SK-N-SH treated with all-trans-retinoic acid at 6 μM for 48 hours (cell line): ENCODE measurements around the gene TNIP1.

Source experiments
- ATAC-seq: fragments of 200-7000 bp; cut with Tn5 transposase; 3 replicates; pipeline ENCODE4 v1.9.1; 2020; ENCODE audit warnings: mild to moderate bottlenecking, moderate library complexity
- CREB5 ChIP-seq: fragments of 250-450 bp; sonication (Bioruptor Pico); IDR thresholded peaks from 2 replicates; pipeline ENCODE4 v1.5.1; 2020; ENCODE audit warnings: low read depth, mild to moderate bottlenecking, moderate library complexity
- CSDC2 ChIP-seq: fragments of 250-450 bp; sonication (Bioruptor Pico); IDR thresholded peaks from 2 replicates; pipeline ENCODE4 v1.5.0; 2020; ENCODE audit warnings: mild to moderate bottlenecking, moderate library complexity
- CSRNP3 ChIP-seq: fragments of 250-450 bp; sonication (Bioruptor Pico); IDR thresholded peaks from 2 replicates; pipeline ENCODE4 v1.5.1; 2021; ENCODE audit warnings: mild to moderate bottlenecking, moderate library complexity
- GLIS3 ChIP-seq: fragments of 250-450 bp; sonication (Bioruptor Pico); IDR thresholded peaks from 2 replicates; pipeline ENCODE4 v1.5.0; 2020; ENCODE audit warnings: mild to moderate bottlenecking, moderate library complexity
- ISL1 ChIP-seq: fragments of 250-450 bp; sonication (Bioruptor Pico); IDR thresholded peaks from 2 replicates; pipeline ENCODE4 v2.1.2; 2022; ENCODE audit warnings: mild to moderate bottlenecking, moderate library complexity
- OSR1 ChIP-seq: fragments of 250-450 bp; sonication (Bioruptor Pico); IDR thresholded peaks from 2 replicates; pipeline ENCODE4 v1.8.0; 2022; ENCODE audit warnings: moderate library complexity, mild to moderate bottlenecking, inconsistent platforms
- PATZ1 ChIP-seq: fragments of 250-450 bp; sonication (Bioruptor Pico); IDR thresholded peaks from 2 replicates; pipeline ENCODE4 v1.8.0; 2020; ENCODE audit warnings: mild to moderate bottlenecking, moderate library complexity, borderline replicate concordance
- POU6F1 ChIP-seq: fragments of 250-450 bp; sonication (Bioruptor Pico); IDR thresholded peaks from 2 replicates; pipeline ENCODE4 v1.8.0; 2021; ENCODE audit warnings: low read depth, mild to moderate bottlenecking, moderate library complexity, borderline replicate concordance
- PPARA ChIP-seq: fragments of 250-450 bp; sonication (Bioruptor Pico); IDR thresholded peaks from 2 replicates; pipeline ENCODE4 v1.5.0; 2020; ENCODE audit warnings: mild to moderate bottlenecking, borderline replicate concordance
- RARB ChIP-seq: fragments of 250-450 bp; sonication (Bioruptor Pico); IDR thresholded peaks from 2 replicates; pipeline ENCODE4 v1.8.0; 2021; ENCODE audit warnings: mild to moderate bottlenecking, moderate library complexity
- SNAI2 ChIP-seq: fragments of 250-450 bp; sonication (Bioruptor Pico); IDR thresholded peaks from 2 replicates; pipeline ENCODE4 v1.5.0; 2020; ENCODE audit warnings: mild to moderate bottlenecking, moderate library complexity
- TCF4 ChIP-seq: fragments of 250-450 bp; sonication (Bioruptor Pico); IDR thresholded peaks from 2 replicates; pipeline ENCODE4 v1.8.0; 2021; ENCODE audit warnings: mild to moderate bottlenecking, moderate library complexity, borderline replicate concordance
- TOX ChIP-seq: fragments of 250-450 bp; sonication (Bioruptor Pico); IDR thresholded peaks from 2 replicates; pipeline ENCODE4 v1.8.0; 2021; ENCODE audit warnings: mild to moderate bottlenecking, moderate library complexity, borderline replicate concordance
- TSHZ2 ChIP-seq: fragments of 250-450 bp; sonication (Bioruptor Pico); IDR thresholded peaks from 2 replicates; pipeline ENCODE4 v1.5.0; 2020; ENCODE audit warnings: mild to moderate bottlenecking, moderate library complexity
- ZC3H10 ChIP-seq: fragments of 250-450 bp; sonication (Bioruptor Pico); IDR thresholded peaks from 2 replicates; pipeline ENCODE4 v1.5.1; 2021; ENCODE audit warnings: mild to moderate bottlenecking, moderate library complexity
- ZFP3 ChIP-seq: fragments of 250-450 bp; sonication (Bioruptor Pico); IDR thresholded peaks from 2 replicates; pipeline ENCODE4 v1.5.0; 2020; ENCODE audit warnings: mild to moderate bottlenecking, moderate library complexity
- ZFP30 ChIP-seq: fragments of 450-650 bp; formaldehyde crosslinking; IDR thresholded peaks from 2 replicates; pipeline ENCODE4 v1.5.0; 2022; ENCODE audit warnings: mild to moderate bottlenecking, moderate library complexity
- ZNF70 ChIP-seq: fragments of 450-650 bp; formaldehyde crosslinking; IDR thresholded peaks from 2 replicates; pipeline ENCODE4 v1.5.0; 2020; ENCODE audit warnings: mild to moderate bottlenecking, moderate library complexity
- ZNF8 ChIP-seq: fragments of 450-650 bp; formaldehyde crosslinking; IDR thresholded peaks from 2 replicates; pipeline ENCODE4 v1.5.0; 2020; ENCODE audit warnings: mild to moderate bottlenecking, moderate library complexity

The TNIP1 gene

GRCh38 chr5:151107084-151107483, 26.2 kb upstream of the TNIP1 start:
- ATAC-seq: no peak
- TF ChIP-seq ZC3H10 (no peak), ISL1 (CRISPR knock-in tag) (no peak), GLIS3 (CRISPR knock-in tag) (no peak), ZFP3 (CRISPR knock-in tag) (no peak), ZFP30 (CRISPR knock-in tag) (no peak), TSHZ2 (CRISPR knock-in tag) (no peak), CREB5 (CRISPR knock-in tag) (no peak), SNAI2 (CRISPR knock-in tag) (no peak), CSRNP3 (CRISPR knock-in tag) (no peak), CSDC2 (CRISPR knock-in tag) (no peak), PATZ1 (CRISPR knock-in tag) (no peak), RARB (no peak), TCF4 (CRISPR knock-in tag) (no peak), POU6F1 (CRISPR knock-in tag) (no peak), TOX (CRISPR knock-in tag) (no peak)
- TF ChIP-seq, all 23 proteins: peak for 0

- ATAC-seq: no peak
- TF ChIP-seq POU6F1 (CRISPR knock-in tag) (no peak), PPARA (CRISPR knock-in tag) (no peak), OSR1 (no peak), ZNF70 (no peak), CREB5 (CRISPR knock-in tag) (no peak), TSHZ2 (CRISPR knock-in tag) (no peak), ZNF8 (CRISPR knock-in tag) (no peak), ZC3H10 (no peak), TOX (CRISPR knock-in tag) (no peak), TCF4 (CRISPR knock-in tag) (no peak), ZFP3 (CRISPR knock-in tag) (no peak), CSDC2 (CRISPR knock-in tag) (no peak)
- TF ChIP-seq, all 23 proteins: peak for 0
Measured at GRCh38 chr5:151106509-151106908, 25.7 kb upstream of the TNIP1 start.
